22Rv1 (cell line): ENCODE data around the gene LRBA.

Source experiments
- CTCF ChIP-seq: fragments of 450-650 bp; IDR thresholded peaks from 2 replicates; pipeline ENCODE4 v1.5.1; 2017; ENCODE audit warnings: mild to moderate bottlenecking
- ZFX ChIP-seq: fragments of 450-650 bp; IDR thresholded peaks from 2 replicates; pipeline ENCODE4 v1.6.1; 2017; ENCODE audit warnings: antibody characterized with exemption, borderline replicate concordance

- TF ChIP-seq CTCF, result no peak
- TF ChIP-seq ZFX, result no peak
Measured at GRCh38 chr4:150256225-150256620, 758.9 kb downstream of the LRBA start.
